NCI-H1436 treated with DMSO at 0.1 percent for 48 hours (cell line): ENCODE measurements around the gene SNTB2.
"Not testable (repeated sequence)": the region's sequence is repeated elsewhere in the genome, so short reads cannot be mapped to it uniquely, and the experiment has no call there.

Experiments used
- DNase-seq: peaks from one replicate; lab custom pipeline; 2025; lab: John Stamatoyannopoulos, UW

The SNTB2 gene

GRCh38 chr16:69236319-69236718, 49.4 kb downstream of the SNTB2 start:
- DNase-seq = no peak

- no peak for DNase-seq
These were observed 50.3 kb downstream of the SNTB2 start for GRCh38 chr16:69237296-69237695.

- no peak for DNase-seq
These were observed 52.9 kb downstream of the SNTB2 start for GRCh38 chr16:69239851-69240250.

- DNase-seq = no peak
These were observed 53.4 kb downstream of the SNTB2 start for GRCh38 chr16:69240331-69240730.

DNA sequence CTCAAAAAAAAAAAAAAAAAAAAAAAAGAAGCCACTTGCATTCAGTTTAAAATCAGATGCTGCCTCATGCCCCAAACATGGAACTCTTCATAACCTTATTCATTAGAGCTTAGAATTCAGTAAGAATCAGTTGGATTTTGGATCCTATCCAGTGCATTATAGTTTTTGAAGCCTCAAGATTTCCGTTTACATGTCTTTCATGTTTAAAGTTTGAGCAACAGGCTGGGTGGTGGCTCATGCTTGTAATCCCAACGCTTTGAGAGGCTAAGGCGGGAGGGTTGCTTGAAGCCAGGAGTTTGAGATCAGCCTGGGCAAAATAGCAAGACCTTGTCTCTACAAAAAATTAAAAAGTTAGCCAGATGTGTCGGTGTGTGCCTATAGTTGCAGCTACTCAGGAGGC, 55.0 kb downstream of the SNTB2 start:
- DNase-seq = no peak

GRCh38 chr16:69243479-69243878, 56.5 kb downstream of the SNTB2 start:
- DNase-seq = no peak

- no peak for DNase-seq
These were observed 57.4 kb downstream of the SNTB2 start for GRCh38 chr16:69244336-69244735.

- no peak for DNase-seq
These were observed 63.1 kb downstream of the SNTB2 start for GRCh38 chr16:69250081-69250480.

- DNase-seq = no peak
These were observed 66.9 kb downstream of the SNTB2 start for GRCh38 chr16:69253870-69254341.

- not testable (repeated sequence) for DNase-seq
These were observed 72.4 kb downstream of the SNTB2 start for GRCh38 chr16:69259428-69259764.

- no peak for DNase-seq
These were observed 73.1 kb downstream of the SNTB2 start for GRCh38 chr16:69260019-69260418.

DNA sequence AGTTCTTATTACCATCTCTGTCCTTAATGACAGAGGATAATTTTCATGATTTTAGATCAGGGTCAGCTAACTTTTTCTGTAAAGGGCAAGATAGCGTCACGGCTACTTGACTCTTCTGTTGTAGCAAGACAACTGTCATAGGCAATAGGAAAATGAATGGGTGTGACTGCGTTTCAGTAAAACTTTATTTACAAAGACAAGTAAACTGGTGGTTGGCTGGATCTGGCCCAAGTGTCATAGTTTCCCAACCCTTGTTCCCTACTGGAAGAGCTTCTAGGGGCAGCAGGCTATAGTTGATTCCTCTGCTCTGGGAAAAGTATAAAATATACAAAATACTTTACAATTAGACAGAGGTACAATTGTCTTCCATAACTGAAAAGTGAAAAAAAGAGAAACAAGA, 73.5 kb downstream of the SNTB2 start:
- no peak for DNase-seq

DNA sequence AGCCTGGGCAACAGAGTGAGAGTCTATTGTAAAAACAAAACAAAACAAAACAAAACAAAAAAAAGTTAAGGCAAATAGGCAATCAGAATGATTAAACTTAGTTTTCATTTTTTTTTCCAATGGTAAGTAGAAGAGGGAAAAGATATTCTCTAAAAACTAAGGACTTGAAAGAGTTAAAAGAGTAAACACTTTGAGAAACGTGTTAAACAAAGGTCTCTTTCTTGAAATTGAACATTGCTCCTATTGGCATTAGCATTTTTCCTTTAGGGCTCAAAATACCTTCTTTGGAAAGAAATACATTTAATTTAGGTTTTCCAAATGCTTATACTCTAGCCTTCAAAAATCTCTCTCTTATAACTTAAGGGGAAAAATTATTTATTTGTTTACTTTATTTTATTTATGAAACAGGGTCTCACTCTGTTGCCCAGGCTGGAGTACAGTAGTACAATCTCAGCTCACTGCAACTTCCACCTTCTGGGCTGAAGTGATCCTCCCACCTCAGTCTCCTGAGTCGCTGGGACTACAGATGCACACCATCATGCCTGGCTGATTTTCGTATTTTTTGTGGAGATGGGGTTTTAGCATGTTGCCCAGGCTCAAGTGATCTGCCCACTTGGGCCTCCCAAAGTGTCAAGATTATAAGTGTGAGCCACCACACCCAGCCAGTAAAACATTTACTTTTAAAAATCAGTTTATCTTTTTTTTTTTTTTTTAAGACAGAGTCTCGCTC, 79.5 kb downstream of the SNTB2 start:
- DNase-seq = no peak

- no peak for DNase-seq
These were observed 80.7 kb downstream of the SNTB2 start for GRCh38 chr16:69267633-69268032.

GRCh38 chr16:69270395-69270794, 83.4 kb downstream of the SNTB2 start:
- no peak for DNase-seq

DNA sequence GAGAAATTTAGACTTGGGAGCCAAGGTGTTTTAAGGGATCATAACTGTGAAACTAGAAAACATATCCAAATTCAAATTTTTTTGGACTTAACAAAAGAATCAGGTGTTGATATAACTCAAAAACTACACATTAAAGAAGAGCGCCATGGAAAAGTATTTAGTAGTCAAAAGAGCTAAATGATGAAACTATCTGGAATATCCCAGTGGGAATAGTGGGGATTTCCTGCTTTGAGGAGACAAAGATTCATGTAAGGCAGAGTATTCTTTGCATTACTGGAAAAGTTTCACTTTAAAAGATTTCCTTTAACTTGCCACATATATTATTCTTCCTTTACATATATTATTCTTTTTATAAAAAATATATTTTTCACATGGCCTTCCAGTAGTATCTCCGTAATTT, 83.9 kb downstream of the SNTB2 start:
- no peak for DNase-seq

GRCh38 chr16:69273009-69273408, 86.0 kb downstream of the SNTB2 start:
- DNase-seq = no peak

- no peak for DNase-seq
These were observed 87.8 kb downstream of the SNTB2 start for GRCh38 chr16:69274699-69275235.

- DNase-seq = no peak
These were observed 89.5 kb downstream of the SNTB2 start for GRCh38 chr16:69276148-69277115.

DNA sequence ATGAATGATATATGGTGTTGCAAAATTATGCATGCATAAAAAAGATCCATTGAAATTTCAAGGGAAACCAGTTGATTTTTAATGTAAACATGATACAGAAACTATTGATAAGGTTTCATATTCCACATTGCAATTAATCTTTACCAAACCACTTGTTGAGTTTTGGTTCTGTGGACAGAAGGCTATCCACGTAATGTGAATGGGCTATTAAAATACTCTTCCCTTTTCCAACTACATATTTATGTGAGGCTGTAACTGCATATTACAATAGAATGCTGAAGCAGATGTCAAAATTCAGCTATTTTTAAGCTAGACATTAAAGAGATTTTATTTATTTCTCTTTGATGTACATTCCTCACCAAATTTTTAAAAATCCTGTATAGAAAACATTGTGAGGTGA, 90.4 kb downstream of the SNTB2 start:
- DNase-seq = no peak

DNA sequence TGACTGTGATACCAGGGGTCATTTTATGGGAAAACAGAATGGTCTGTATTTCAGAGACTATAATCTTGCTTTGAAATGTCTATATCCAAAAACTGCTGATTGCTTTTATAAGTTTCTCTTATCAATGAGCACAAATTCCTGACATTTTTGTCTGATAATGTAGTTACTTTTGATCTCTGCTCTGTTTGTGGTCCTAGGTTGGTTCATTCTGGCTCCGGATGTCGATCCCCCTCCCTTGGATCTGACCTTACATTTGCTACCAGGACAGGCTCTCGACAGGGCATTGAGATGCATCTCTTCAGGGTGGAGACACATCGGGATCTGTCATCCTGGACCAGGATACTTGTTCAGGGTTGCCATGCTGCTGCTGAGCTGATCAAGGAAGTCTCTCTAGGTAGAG, 96.9 kb downstream of the SNTB2 start:
- DNase-seq = no peak

- no peak for DNase-seq
These were observed 98.3 kb downstream of the SNTB2 start for GRCh38 chr16:69285240-69285639.
